Neural cell (in vitro differentiated cells): Measurements from ENCODE around the gene KLF12. TPM values are rescaled to one million over a fixed set of nuclear protein-coding genes. Genes with fewer than 3 reads are reported as not detected.
A peak's percentile ranks its signal among the peaks of the same experiment; 100 is the strongest.

Experiments
- H2AFZ ChIP-seq: fragments of 200-600, 300-800 bp; sonication (generic), shearing (Covaris generic); 2 replicates; pipeline ENCODE4 v1.6.0; 2014; ENCODE audit warnings: low read depth, mild to moderate bottlenecking, antibody characterized with exemption, low read length, moderate library complexity
- H3F3A ChIP-seq: fragments of 200-600 bp; shearing (Covaris generic); 2 replicates; pipeline ENCODE4 v1.6.1; 2016; ENCODE audit warnings: mild to moderate bottlenecking, moderate library complexity, mixed read lengths, antibody characterized with exemption, low read length; ENCODE audit not compliant: insufficient read depth, poor library complexity, severe bottlenecking
- H3K27ac ChIP-seq: fragments of 200-600, 300-800 bp; sonication (generic), shearing (Covaris generic); 2 replicates; pipeline ENCODE4 v1.5.1; 2014; ENCODE audit warnings: mild to moderate bottlenecking, low read length, moderate library complexity
- H3K27me3 ChIP-seq: fragments of 300-800, 200-600 bp; sonication (generic), shearing (Covaris generic); 2 replicates; pipeline ENCODE4 v1.6.0; 2014; ENCODE audit warnings: mild to moderate bottlenecking, low read depth, low read length, moderate library complexity; ENCODE audit not compliant: insufficient read depth
- H3K36me3 ChIP-seq: fragments of 300-800, 200-600 bp; sonication (generic), shearing (Covaris generic); 2 replicates; pipeline ENCODE4 v1.5.1; 2014; ENCODE audit warnings: mild to moderate bottlenecking, antibody characterized with exemption, low read length, moderate library complexity; ENCODE audit not compliant: insufficient read depth
- H3K4me2 ChIP-seq: fragments of 300-800, 200-600 bp; sonication (generic), shearing (Covaris generic); 2 replicates; pipeline ENCODE4 v1.6.0; 2014; ENCODE audit warnings: mild to moderate bottlenecking, low read length
- H3K4me3 ChIP-seq: fragments of 300-800, 200-600 bp; sonication (generic), shearing (Covaris generic); 2 replicates; pipeline ENCODE4 v1.5.1; 2014; ENCODE audit warnings: mild to moderate bottlenecking, low read length, moderate library complexity
- H3K79me2 ChIP-seq: fragments of 200-600 bp; shearing (Covaris generic); replicated peaks from 2 replicates; pipeline ENCODE4 v1.6.0; 2014; ENCODE audit warnings: mild to moderate bottlenecking, low read length, moderate library complexity; ENCODE audit not compliant: insufficient read depth
- H3K9ac ChIP-seq: fragments of 300-800, 200-600 bp; sonication (generic), shearing (Covaris generic); 2 replicates; pipeline ENCODE4 v1.6.1; 2016; ENCODE audit warnings: mild to moderate bottlenecking, low read length, mixed read lengths
- H3K9me2 ChIP-seq: fragments of 200-600 bp; shearing (Covaris generic); 2 replicates; pipeline ENCODE4 v1.6.1; 2016; ENCODE audit warnings: mild to moderate bottlenecking, low read length, mixed read lengths; ENCODE audit not compliant: insufficient read depth
- H3K9me3 ChIP-seq: fragments of 200-600, 300-800 bp; sonication (generic), shearing (Covaris generic); 2 replicates; pipeline ENCODE4 v1.6.1; 2016; ENCODE audit warnings: mild to moderate bottlenecking, mixed run types, low read length, moderate library complexity, mixed read lengths
- H4K20me1 ChIP-seq: fragments of 200-600 bp; shearing (Covaris generic); 2 replicates; pipeline ENCODE4 v1.6.1; 2016; ENCODE audit warnings: mild to moderate bottlenecking, mixed run types; ENCODE audit not compliant: insufficient read depth
- CTCF ChIP-seq: fragments of 450-650 bp; IDR thresholded peaks from 2 replicates; pipeline ENCODE4 v1.5.1; 2014; ENCODE audit warnings: antibody characterized with exemption, mild to moderate bottlenecking, moderate library complexity; ENCODE audit not compliant: poor library complexity, severe bottlenecking
- EP300 ChIP-seq: fragments of 450-650 bp; conservative IDR thresholded peaks from 2 replicates; pipeline ENCODE4 v1.6.1; 2014; ENCODE audit warnings: antibody characterized with exemption, mild to moderate bottlenecking, moderate library complexity; ENCODE audit not compliant: poor library complexity, severe bottlenecking
- MXI1 ChIP-seq: fragments of 450-650 bp; conservative IDR thresholded peaks from 2 replicates; pipeline ENCODE4 v1.6.1; 2014; ENCODE audit warnings: antibody characterized with exemption, mild to moderate bottlenecking; ENCODE audit not compliant: poor library complexity, severe bottlenecking
- POLR2AphosphoS5 ChIP-seq: IDR thresholded peaks from 2 replicates; pipeline ENCODE4 v1.6.1; 2012
- RAD21 ChIP-seq: fragments of 450-650 bp; conservative IDR thresholded peaks from 2 replicates; pipeline ENCODE4 v1.6.1; 2014; ENCODE audit warnings: antibody characterized with exemption, mild to moderate bottlenecking, moderate library complexity
- REST ChIP-seq: IDR thresholded peaks from 2 replicates; pipeline ENCODE4 v1.6.1; 2012; ENCODE audit warnings: borderline replicate concordance
- SMC3 ChIP-seq: fragments of 450-650 bp; conservative IDR thresholded peaks from 2 replicates; pipeline ENCODE4 v1.6.1; 2014; ENCODE audit warnings: antibody characterized with exemption, mild to moderate bottlenecking, moderate library complexity; ENCODE audit not compliant: poor library complexity
- TAF1 ChIP-seq: IDR thresholded peaks from 2 replicates; pipeline ENCODE4 v1.6.1; 2012; ENCODE audit warnings: low read depth
- polyA plus RNA-seq: library from polyadenylated mRNA; depleted of rRNA; stranded (reverse); fragments of >200 nt; gene quantifications from 2 replicates; pipeline ENCODE4 v1.2.3, GENCODE V29; 2014

The KLF12 gene
- polyA plus RNA-seq, 1 donor from 2014 or later = 53.5 TPM

GRCh38 chr13:74136084-74136658 lies 2.0 kb upstream of the KLF12 start (continued):
- TF ChIP-seq RAD21 (peak; percentile 54), MXI1 (peak; percentile 80), TAF1 (no peak), POLR2AphosphoS5 (peak; percentile 27)

- peak overlapping the region; percentile 76 for H3K4me3 ChIP-seq
- peak overlapping the region; percentile 61 for H2AFZ ChIP-seq
- no peaks in the 10 kb centered on the region for H3K27me3 ChIP-seq
- H3K79me2 ChIP-seq = peaks cover 25% of the 10 kb centered on the region
- no peak for TF ChIP-seq RAD21
- peak; percentile 57 for TF ChIP-seq POLR2AphosphoS5
- peak; percentile 16 for TF ChIP-seq REST
- no peak for TF ChIP-seq CTCF
- H4K20me1 ChIP-seq = no peaks in the 10 kb centered on the region
- H3F3A ChIP-seq = peaks cover 6% of the 10 kb centered on the region
- peak overlapping the region; percentile 98 for H3K27ac ChIP-seq
- H3K9me2 ChIP-seq = no peaks in the 10 kb centered on the region
- peak overlapping the region; percentile 95 for H3K4me2 ChIP-seq
- H3K9me3 ChIP-seq = no peaks in the 10 kb centered on the region
- H3K36me3 ChIP-seq = no peaks in the 10 kb centered on the region
- peak overlapping the region; percentile 98 for H3K9ac ChIP-seq
These were observed 1.3 kb upstream of the KLF12 start for GRCh38 chr13:74135326-74136083.

GRCh38 chr13:74134777-74135325 lies 647 bp upstream of the KLF12 start:
- H3K36me3 ChIP-seq = no peaks in the 10 kb centered on the region
- H3K4me3 ChIP-seq = peak overlapping the region; percentile 76
- H3K79me2 ChIP-seq = peaks cover 32% of the 10 kb centered on the region
- H3K9ac ChIP-seq = peak overlapping the region; percentile 98
- peaks cover 6% of the 10 kb centered on the region for H3F3A ChIP-seq
- no peaks in the 10 kb centered on the region for H3K9me2 ChIP-seq
- no peak overlapping the region for H2AFZ ChIP-seq
- peak overlapping the region; percentile 54 for H3K4me2 ChIP-seq
- no peaks in the 10 kb centered on the region for H3K27me3 ChIP-seq
- H4K20me1 ChIP-seq = no peaks in the 10 kb centered on the region
- TF ChIP-seq CTCF (peak; percentile 9), EP300 (peak; percentile 21), REST (no peak), RAD21 (peak; percentile 27), SMC3 (peak; percentile 40)
- peak overlapping the region; percentile 98 for H3K27ac ChIP-seq
- no peaks in the 10 kb centered on the region for H3K9me3 ChIP-seq
